Suprapubic skin (tissue), 4 donors: ENCODE measurements around the gene FAM47B. TPM values are rescaled to one million over a fixed set of nuclear protein-coding genes. Genes with fewer than 3 reads are reported as not detected.

Source experiments
- DNase-seq, 2 donors: peaks; one replicate each; pipeline ENCODE4 v3.0.0-alpha.2; 2019; ENCODE audit warnings: low spot score in 2 of 2
- H3K27ac ChIP-seq: fragments of 200-600 bp; sonication (generic); one replicate; pipeline ENCODE4 v1.5.1; 2019
- H3K27me3 ChIP-seq: fragments of 200-600 bp; sonication (generic); one replicate; pipeline ENCODE4 v1.5.1; 2019
- H3K36me3 ChIP-seq: fragments of 200-600 bp; sonication (generic); one replicate; pipeline ENCODE4 v1.5.1; 2019
- H3K4me1 ChIP-seq: fragments of 200-600 bp; sonication (generic); one replicate; pipeline ENCODE4 v1.5.1; 2019
- H3K4me3 ChIP-seq: fragments of 200-600 bp; sonication (generic); one replicate; pipeline ENCODE4 v1.5.1; 2019; ENCODE audit warnings: mild to moderate bottlenecking
- H3K9me3 ChIP-seq: fragments of 200-600 bp; sonication (generic); one replicate; pipeline ENCODE4 v1.5.1; 2019
- CTCF ChIP-seq, 2 donors: fragments of 200-600 bp in 1 of 2; fragments of 450-650 bp in 1 of 2; sonication (generic) in 1 of 2; IDR thresholded peaks; one replicate each; pipeline ENCODE4 v1.5.1; 2016 to 2019; ENCODE audit warnings: antibody characterized with exemption in 2 of 2, mild to moderate bottlenecking in 1 of 2, moderate library complexity in 1 of 2
- EP300 ChIP-seq: sonication (generic); formaldehyde crosslinking; IDR thresholded peaks from one replicate; pipeline ENCODE4 v1.6.1; 2017; ENCODE audit warnings: antibody characterized with exemption
- POLR2A ChIP-seq, 2 donors: fragments of 450-650 bp; IDR thresholded peaks; one replicate each; pipeline ENCODE4 v1.6.1; 2017; ENCODE audit warnings: antibody characterized with exemption in 2 of 2, mild to moderate bottlenecking in 2 of 2, moderate library complexity in 2 of 2
- POLR2AphosphoS5 ChIP-seq, 3 donors: sonication (generic); formaldehyde crosslinking; IDR thresholded peaks; one replicate each; pipeline ENCODE4 v1.6.1; 2017; ENCODE audit warnings: antibody characterized with exemption in 3 of 3
- WGBS: methylation state at CpG from one replicate; pipeline ENCODE4 v1.1.5; 2018; 5-methylcytosine and 5-hydroxymethylcytosine counted together
- total RNA-seq, 4 donors: library from RNA; depleted of rRNA; stranded (reverse); fragments of >200 nt; gene quantifications; one replicate each; pipeline ENCODE4 v1.1.0, GENCODE V29; 2016

FAM47B gene
- total RNA-seq, 4 donors from 2014 or later = not detected

GRCh38 chrX:34909151-34909550 is 33.4 kb upstream of the FAM47B start:
- DNase-seq = no peak
- no peak for TF ChIP-seq CTCF (IDR thresholded peaks at IDR 0.05)
- no peak for TF ChIP-seq POLR2A (IDR thresholded peaks at IDR 0.05)
- no peak for TF ChIP-seq POLR2AphosphoS5 (IDR thresholded peaks at IDR 0.05)
- no peak for TF ChIP-seq EP300
- Histone ChIP-seq H3K4me1 (no peaks in the 10 kb centered on the region), H3K27ac (no peak overlapping the region), H3K4me3 (no peak overlapping the region), H3K36me3 (no peaks in the 10 kb centered on the region), H3K27me3 (no peaks in the 10 kb centered on the region), H3K9me3 (no peaks in the 10 kb centered on the region)
- WGBS = 52% methylated on average over 2 of the region's 2 CpGs

GRCh38 chrX:34915463-34916225 is 27.0 kb upstream of the FAM47B start:
- no peak for DNase-seq
- Histone ChIP-seq H3K4me3 (no peak overlapping the region), H3K27me3 (no peaks in the 10 kb centered on the region), H3K36me3 (no peaks in the 10 kb centered on the region), H3K27ac (no peak overlapping the region), H3K4me1 (no peaks in the 10 kb centered on the region), H3K9me3 (no peaks in the 10 kb centered on the region)
- TF ChIP-seq CTCF (IDR thresholded peaks at IDR 0.05) = no peak
- no peak for TF ChIP-seq EP300
- TF ChIP-seq POLR2A (IDR thresholded peaks at IDR 0.05) = no peak
- TF ChIP-seq POLR2AphosphoS5 (IDR thresholded peaks at IDR 0.05) = no peak
- 68% methylated on average over 3 of the region's 3 CpGs for WGBS

- no peak for TF ChIP-seq CTCF (IDR thresholded peaks at IDR 0.05)
- TF ChIP-seq POLR2AphosphoS5 (IDR thresholded peaks at IDR 0.05) = no peak
- TF ChIP-seq POLR2A (IDR thresholded peaks at IDR 0.05) = no peak
- no peak for TF ChIP-seq EP300
- no peaks in the 10 kb centered on the region for H3K36me3 ChIP-seq
- H3K4me3 ChIP-seq = no peak overlapping the region
- no peak for DNase-seq
- no peaks in the 10 kb centered on the region for H3K4me1 ChIP-seq
- no peak overlapping the region for H3K27ac ChIP-seq
- no peaks in the 10 kb centered on the region for H3K9me3 ChIP-seq
- 56% methylated on average over 1 of the region's 1 CpG for WGBS
- no peaks in the 10 kb centered on the region for H3K27me3 ChIP-seq
Measured at GRCh38 chrX:34917146-34917545, 25.4 kb upstream of the FAM47B start.

- no peak for DNase-seq
- TF ChIP-seq EP300 (no peak), POLR2A (IDR thresholded peaks at IDR 0.05) (no peak), CTCF (IDR thresholded peaks at IDR 0.05) (no peak), POLR2AphosphoS5 (IDR thresholded peaks at IDR 0.05) (no peak)
- Histone ChIP-seq H3K9me3 (no peaks in the 10 kb centered on the region), H3K4me3 (no peak overlapping the region), H3K27ac (no peak overlapping the region), H3K36me3 (no peaks in the 10 kb centered on the region), H3K4me1 (no peaks in the 10 kb centered on the region), H3K27me3 (no peaks in the 10 kb centered on the region)
- WGBS = 30% methylated on average over 5 of the region's 5 CpGs
Measured at GRCh38 chrX:34918091-34918736, 24.4 kb upstream of the FAM47B start.

- H3K36me3 ChIP-seq = no peaks in the 10 kb centered on the region
- no peak overlapping the region for H3K27ac ChIP-seq
- DNase-seq = no peak
- H3K4me1 ChIP-seq = no peaks in the 10 kb centered on the region
- TF ChIP-seq EP300 (no peak), CTCF (IDR thresholded peaks at IDR 0.05) (no peak), POLR2A (IDR thresholded peaks at IDR 0.05) (no peak)
- H3K27me3 ChIP-seq = no peaks in the 10 kb centered on the region
- H3K9me3 ChIP-seq = no peaks in the 10 kb centered on the region
- 48% methylated on average over 1 of the region's 1 CpG for WGBS
- H3K4me3 ChIP-seq = no peak overlapping the region
Measured at GRCh38 chrX:34918856-34919255, 23.7 kb upstream of the FAM47B start.
